Hematopoietic multipotent progenitor cell treated with erythropoietin and hydrocortisone succinate and interleukin-3 and kit ligand, for 15 days (in vitro differentiated cells): ENCODE results near the gene LOXL3.
"Not testable (repeated sequence)": the region's sequence is repeated elsewhere in the genome, so short reads cannot be mapped to it uniquely, and the experiment has no call there.

Experiments used
- DNase-seq: peaks from one replicate; pipeline ENCODE4 v3.0.0-alpha.2; 2015; ENCODE audit warnings: low spot score

The LOXL3 gene

DNA sequence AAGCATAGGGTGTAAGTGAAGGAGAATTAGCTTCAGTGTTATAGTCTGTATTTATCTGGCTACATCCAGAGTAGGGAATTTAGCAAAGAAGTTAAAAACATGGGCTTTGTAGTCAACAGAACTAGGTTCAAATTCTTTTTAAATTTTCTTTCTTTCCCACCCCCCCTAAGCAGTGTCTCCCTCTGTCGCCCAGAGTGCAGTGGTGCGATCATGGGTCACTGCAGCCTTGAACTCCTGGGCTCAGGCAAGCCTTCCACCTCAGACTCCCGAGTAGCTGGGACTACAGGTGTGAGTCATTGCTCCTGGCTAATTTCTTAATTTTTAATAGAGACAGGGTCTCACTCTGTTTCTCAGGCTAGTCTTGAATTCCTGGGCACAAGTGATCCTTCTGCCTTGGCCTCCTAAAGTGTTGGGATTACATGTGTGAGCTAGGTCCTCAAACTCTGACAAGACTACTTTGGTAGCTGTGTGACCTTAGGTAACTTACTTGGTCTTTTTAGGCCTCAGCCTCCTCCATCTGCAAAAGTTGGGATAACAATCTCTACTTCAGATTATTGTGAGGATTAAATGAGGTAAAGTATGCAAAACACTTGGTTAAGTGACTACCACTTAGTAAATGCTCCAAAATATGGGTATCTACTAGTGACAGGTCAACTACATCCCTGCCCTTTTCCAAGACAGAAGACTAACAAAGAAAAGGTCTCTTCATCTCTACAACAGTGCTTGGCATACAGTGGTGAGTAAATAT, 18.6 kb upstream of the LOXL3 start:
- DNase-seq = no peak

DNA sequence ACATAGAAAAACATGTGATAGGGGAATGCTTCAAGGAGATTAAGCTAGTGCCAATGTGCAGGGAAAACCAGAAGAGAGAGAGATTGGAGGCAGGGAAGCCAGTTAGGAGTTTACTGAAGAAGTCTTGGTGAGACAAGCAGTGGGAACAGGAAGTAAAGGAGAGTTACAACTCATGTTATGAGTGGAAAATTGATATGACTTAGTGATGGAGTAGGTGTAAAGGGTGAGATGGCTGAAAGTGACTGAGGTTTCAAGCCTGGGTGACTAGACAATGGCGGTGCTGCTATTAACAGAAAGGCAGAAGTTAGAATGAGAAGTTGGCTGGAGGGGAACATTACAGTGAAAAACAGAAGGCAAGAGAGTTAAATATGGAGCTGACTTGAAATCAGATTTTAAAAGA, 17.3 kb upstream of the LOXL3 start:
- DNase-seq = no peak

DNA sequence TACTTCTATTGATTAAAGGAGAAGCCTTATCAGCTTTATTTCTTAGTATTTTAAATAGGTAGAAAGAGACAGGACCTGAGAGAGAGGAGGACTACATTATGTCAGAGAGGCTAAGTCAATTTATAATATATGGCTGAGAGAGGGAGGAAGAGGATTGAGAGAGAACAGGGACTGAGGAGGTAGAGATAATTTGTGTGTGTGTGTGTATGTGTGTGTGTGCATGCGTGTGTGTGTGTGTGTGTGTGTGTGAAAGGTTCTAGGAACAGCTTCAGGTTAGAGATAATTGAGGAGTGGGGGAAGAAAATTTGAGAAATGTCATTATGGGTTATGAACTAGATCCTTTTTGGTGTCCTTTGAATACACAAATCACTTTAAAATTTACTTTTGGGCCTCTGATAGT, 15.9 kb upstream of the LOXL3 start:
- no peak for DNase-seq

DNA sequence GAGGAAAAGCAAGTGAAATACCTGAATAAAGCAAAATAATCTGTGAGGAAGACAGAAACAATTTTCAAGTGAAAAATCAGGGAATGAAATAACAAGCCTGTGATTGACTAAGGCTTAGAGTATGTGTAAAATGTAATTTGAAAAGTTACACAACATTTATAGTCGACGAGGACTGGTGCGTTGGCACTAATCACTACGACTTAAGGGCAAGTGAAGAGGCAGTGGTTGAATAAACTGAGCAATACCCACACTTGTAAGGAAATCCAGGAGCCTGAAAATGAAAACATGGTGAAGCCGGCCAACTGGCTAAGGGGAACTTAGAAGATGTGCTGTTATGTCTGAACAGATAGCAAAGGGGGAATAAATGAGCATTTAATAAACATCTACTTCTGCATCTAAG, 14.1 kb upstream of the LOXL3 start:
- DNase-seq = no peak

- DNase-seq = no peak
Measured at GRCh38 chr2:74566754-74567085, 13.0 kb upstream of the LOXL3 start.

DNA sequence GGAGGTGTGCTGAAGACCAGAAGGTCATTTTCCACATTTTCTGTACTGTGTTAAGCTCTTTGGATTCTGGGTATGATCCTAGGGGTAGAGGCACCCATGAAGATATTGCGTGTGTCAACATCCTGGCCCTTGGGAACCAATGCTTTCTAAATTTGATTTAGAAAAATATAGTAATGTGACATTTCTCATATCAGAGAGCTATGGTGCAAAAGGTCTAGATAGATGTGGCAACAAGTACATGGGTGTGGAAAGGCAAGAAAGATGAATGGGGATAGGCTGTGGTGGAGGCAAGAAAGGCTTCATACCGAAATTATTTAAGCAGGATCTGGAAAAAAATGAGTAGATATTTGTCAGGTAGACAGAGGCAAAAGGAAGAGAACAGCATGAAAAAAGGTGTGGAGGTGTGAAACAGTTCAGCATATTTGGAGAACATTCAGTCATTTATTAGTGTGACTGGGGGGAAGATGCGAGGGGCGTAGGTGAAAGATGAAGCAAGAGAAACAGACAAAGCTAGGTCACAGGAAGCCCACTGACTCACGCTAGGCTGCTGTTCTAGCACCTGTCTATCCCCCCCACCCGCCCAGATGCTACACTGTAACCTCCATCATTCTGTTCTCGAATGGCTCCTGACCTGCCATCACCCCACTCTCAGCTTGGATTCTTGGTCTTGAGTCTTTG, 12.5 kb upstream of the LOXL3 start:
- no peak for DNase-seq

GRCh38 chr2:74564222-74564621, 10.5 kb upstream of the LOXL3 start:
- DNase-seq = no peak

- DNase-seq = no peak
Measured at GRCh38 chr2:74562126-74562775, 8.5 kb upstream of the LOXL3 start.

- DNase-seq = not testable (repeated sequence)
Measured at GRCh38 chr2:74561022-74561421, 7.3 kb upstream of the LOXL3 start.

DNA sequence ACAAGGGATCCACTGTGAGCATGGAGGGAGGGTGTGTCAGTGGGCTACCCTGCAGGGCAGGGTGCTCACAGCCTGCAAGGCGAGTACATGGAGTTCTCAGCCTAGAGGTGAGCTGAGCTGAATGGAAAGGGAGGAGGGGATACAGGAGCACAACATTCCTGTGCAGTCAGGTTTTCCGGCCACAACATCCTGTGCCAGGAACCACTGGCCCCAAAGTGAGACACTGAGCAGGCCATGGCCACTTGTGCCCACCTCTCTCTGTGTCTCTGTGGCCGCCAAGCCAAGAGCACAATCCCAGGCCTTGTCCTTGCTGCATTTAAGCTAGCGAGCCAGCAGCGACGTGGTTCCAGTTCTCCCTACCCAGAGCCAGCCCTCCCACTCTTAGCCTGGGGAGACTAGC, 6.8 kb upstream of the LOXL3 start:
- no peak for DNase-seq

GRCh38 chr2:74559912-74560311, 6.2 kb upstream of the LOXL3 start:
- DNase-seq = no peak

DNA sequence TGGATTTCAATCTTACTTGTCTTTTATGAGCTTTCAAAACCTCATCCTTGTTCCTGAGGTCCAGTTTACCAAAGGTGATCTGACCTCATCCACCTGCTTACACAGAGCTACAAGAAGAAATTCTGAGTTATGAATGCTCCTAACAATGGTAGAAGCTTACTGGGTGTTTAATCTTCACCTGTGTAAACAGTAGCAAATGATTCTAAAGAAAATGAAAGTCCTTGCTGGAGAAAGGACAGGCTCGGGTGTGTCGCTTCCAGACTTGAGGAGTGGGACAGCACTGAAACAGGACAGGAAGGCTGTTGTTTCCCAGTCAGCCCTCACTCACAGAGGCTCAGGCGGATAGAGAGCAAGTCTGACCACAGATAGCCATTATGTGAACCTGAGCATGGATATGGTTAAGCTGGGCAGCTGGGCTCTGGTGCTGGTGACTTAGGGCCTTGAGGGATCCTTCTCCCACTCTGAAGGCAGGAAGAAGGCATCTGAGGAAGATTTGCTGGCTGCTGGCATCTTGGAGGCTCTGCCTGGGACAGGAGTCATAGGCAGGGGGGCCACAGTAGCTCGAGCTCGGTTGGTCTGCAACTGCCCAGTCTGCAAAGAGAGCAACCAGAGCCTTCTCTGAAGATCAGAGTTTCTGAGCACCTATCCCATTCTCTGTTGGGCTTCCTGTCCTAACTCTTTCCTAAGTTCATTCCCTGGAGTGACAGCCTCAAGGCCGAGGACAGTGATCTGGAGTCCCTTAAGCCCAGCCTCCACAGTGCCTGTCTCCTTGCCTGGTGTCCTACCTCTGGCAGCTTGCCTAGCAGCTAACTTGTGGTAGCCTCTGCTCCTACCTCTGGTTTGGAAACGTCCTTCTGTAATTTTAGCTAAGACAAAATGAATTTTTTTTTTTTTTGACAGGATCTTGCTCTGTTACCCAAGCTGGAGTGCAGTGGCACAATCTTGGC, 4.8 kb upstream of the LOXL3 start:
- no peak for DNase-seq

DNA sequence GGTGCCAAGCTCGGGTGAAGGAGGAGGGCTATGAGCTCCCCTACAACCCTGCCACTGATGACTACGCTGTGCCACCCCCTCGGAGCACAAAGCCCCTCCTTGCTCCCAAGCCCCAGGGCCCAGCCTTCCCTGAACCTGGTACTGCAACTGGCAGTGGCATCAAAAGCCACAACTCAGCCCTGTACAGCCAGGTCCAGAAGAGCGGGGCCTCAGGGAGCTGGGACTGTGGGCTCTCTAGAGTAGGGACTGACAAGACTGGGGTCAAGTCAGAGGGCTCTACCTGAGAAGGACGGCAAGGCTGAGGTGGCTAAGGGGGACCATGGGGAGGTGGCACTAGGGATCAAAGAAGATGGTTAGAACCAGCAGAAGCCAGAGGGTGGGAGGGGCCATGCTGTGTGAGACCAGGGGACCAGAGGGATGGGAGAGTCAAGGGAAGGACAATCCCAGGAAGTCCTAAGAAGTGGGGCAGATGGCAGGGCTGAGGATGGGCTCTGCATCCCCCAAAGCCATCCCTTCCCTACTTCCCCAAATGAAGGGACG, 3.2 kb upstream of the LOXL3 start:
- no peak for DNase-seq

- no peak for DNase-seq
Measured at GRCh38 chr2:74556159-74556558, 2.4 kb upstream of the LOXL3 start.

- no peak for DNase-seq
Measured at GRCh38 chr2:74555610-74556103, 1.9 kb upstream of the LOXL3 start.

DNA sequence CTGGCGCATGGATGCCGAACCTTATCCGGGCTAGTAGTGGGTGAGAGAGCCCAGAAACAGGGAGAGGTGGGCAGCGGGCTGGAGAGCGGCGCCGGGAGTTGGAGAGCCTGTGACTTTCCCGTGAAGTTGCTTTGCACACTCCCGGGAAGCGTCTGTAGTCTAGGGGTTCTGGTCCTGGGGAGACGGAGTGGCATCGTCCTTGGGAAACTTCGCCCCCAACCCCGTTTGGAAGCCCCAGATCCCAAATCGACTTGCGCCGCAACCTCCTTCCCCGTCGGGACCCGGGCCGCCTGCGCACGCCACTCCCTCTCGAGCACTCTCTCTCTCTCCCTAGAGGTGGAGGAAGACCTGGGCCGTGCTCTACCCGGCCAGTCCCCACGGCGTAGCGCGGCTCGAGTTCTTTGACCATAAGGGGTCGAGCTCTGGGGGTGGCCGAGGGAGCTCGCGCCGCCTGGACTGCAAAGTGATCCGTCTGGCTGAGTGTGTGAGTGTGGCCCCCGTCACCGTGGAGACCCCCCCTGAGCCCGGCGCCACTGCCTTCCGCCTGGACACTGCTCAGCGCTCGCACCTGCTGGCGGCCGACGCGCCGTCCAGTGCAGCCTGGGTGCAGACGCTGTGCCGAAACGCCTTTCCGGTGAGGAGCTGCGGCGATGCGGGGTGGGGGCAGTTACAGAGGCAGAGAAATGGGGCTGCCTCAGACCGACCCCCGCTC, 1.2 kb upstream of the LOXL3 start:
- DNase-seq = peak; percentile 35

DNA sequence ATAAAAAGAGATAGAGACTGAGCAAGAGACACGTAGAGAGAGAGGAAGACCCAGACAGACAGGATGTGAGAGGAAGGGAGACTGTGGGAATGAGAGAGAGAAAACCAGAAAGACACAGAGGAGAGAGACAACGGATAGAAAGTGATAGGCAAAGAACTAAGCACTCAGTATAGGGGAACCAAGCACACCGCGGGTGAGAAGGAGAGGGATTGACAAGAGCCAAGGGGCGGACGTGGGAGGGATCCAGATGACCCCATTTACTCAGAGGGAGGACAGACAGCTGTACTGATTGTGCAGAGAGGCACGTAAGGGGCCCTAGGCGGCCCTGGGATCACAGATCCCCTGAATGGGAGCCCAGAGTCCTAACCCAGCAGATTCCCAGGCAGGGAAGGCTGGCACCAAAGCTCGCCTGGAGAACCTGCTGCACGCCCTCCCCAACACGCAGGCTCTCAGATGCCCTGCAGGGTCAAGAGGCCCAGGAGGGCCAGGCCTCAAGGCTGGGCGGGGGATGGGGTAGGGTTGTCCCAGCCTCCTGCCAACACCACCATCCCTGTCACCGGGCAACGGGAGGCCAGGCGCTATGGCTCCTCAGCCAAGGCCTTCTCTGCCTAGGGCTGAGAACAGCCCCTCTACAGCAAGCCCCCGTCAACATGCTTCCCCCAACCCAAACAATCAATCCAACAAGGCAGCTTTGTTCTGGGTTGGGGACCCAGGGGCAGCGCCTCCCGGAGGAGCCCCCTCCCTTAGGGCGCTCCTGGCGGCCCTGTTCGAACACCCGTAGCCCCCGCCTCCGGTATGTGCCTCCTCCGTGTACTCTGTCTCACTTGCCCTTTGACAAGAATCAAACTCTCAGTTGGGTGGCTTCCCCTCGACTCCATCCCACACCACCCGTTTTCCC, 579 bp downstream of the LOXL3 start:
- no peak for DNase-seq

DNA sequence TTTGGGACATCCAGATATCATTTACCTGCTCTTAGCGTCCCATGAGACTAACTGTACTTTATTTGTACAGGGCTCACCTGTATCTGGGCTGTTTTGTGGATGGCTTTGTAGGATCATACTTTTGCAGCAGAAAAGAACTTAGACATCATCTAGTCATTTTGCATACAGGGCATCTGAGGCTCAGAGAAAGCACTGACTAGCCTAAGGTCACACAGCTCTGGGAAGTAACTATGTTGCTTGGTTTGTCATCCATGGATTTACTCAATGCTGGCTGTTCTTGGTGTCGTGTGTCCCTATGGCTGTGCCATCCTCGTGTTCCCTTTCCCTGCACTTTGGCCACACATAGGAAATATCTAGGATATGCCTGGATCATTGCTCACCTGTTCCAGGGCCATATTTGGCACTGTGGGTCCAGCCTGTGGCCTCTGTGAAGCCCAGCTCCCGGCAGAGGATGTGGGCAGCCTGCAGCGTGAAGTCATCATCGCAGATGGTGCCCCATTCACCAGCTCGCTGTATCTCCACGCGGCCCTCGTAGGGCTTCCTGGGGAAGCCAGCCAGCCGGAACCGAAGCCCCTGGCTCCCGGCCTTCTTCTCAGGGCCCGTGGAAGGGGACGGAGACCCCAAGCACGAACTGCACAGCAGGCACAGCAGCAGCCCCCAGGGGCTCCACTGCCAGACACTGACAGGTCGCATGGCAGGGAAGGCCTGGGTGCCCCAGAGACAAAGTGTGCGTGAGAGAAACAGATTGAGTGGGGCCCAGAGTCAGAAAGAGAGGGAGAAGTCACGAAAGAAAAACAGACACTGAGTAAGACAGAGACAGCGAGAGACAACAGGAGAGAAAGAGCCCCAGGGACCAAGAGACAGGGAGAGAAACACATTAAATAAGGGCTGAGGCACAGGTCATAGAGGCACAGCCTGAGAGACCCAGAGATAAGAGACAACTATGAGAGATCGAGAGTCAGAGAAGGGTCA, 1.5 kb downstream of the LOXL3 start:
- DNase-seq = no peak

GRCh38 chr2:74551530-74551929, 2.2 kb downstream of the LOXL3 start:
- no peak for DNase-seq
